Measurements from ENCODE around the gene SORCS3.

SORCS3 gene

GRCh38 chr10:104641187-104641936, at the start of gene SORCS3:
SORCS3 (plus strand) TSS chr10:104641290.
- DNase-seq = no peak

GRCh38 chr10:104591441-104591840, 49.6 kb upstream of the SORCS3 start:
- no peak for DNase-seq

- DNase-seq = no peak
Observed at GRCh38 chr10:104601166-104601565, 39.9 kb upstream of the SORCS3 start.

- no peak for DNase-seq
Observed at GRCh38 chr10:104608091-104608828, 32.8 kb upstream of the SORCS3 start.

GRCh38 chr10:104612571-104613205, 28.4 kb upstream of the SORCS3 start:
- no peak for DNase-seq

GRCh38 chr10:104613406-104613805, 27.7 kb upstream of the SORCS3 start:
- DNase-seq = no peak

- DNase-seq = no peak
Observed at GRCh38 chr10:104614245-104614831, 26.8 kb upstream of the SORCS3 start.

- DNase-seq = no peak
Observed at GRCh38 chr10:104615136-104615535, 26.0 kb upstream of the SORCS3 start.

GRCh38 chr10:104617831-104618230, 23.3 kb upstream of the SORCS3 start:
- no peak for DNase-seq

GRCh38 chr10:104622175-104622574, 18.9 kb upstream of the SORCS3 start:
- no peak for DNase-seq

- DNase-seq = no peak
Observed at GRCh38 chr10:104622598-104623209, 18.4 kb upstream of the SORCS3 start.

GRCh38 chr10:104630731-104631130, 10.4 kb upstream of the SORCS3 start:
- peak; percentile 19 for DNase-seq

GRCh38 chr10:104631946-104632345, 9.1 kb upstream of the SORCS3 start:
- no peak for DNase-seq

- no peak for DNase-seq
Observed at GRCh38 chr10:104638861-104639589, 2.1 kb upstream of the SORCS3 start.

GRCh38 chr10:104639590-104640338, 1.3 kb upstream of the SORCS3 start:
- DNase-seq = no peak

- DNase-seq = peak; percentile 9
Observed at GRCh38 chr10:104640339-104641186, 527 bp upstream of the SORCS3 start.

- no peak for DNase-seq
Observed at GRCh38 chr10:104641937-104642657, 1.0 kb downstream of the SORCS3 start.

- peak; percentile 62 for DNase-seq
Observed at GRCh38 chr10:104642658-104643302, 1.7 kb downstream of the SORCS3 start.

GRCh38 chr10:104643303-104643663, 2.2 kb downstream of the SORCS3 start:
- DNase-seq = no peak
